Activated T-helper 1 cell treated with anti-CD3 and anti-CD28 coated beads, Interleukin-12 subunit alpha, Interleukin-12 subunit beta, Interleukin-2, Interleukin-4 antibody, amounts not matched to agents 30 ng/mL and 10 ng/mL and 1 ng/mL, durations not matched to agents 14 hours and 24 hours and 36 hours (primary cell): ENCODE data around the gene RRM1. TPM values are rescaled to one million over a fixed set of nuclear protein-coding genes. Genes with fewer than 3 reads are reported as not detected.
"Not testable (repeated sequence)": the region's sequence is repeated elsewhere in the genome, so short reads cannot be mapped to it uniquely, and the experiment has no call there.

Source experiments
- DNase-seq: peaks from one replicate; pipeline ENCODE4 v3.0.0; 2021; ENCODE audit warnings: low spot score
- H3K27ac Mint-ChIP-seq: one replicate; pipeline ENCODE4 v1.8.0; 2021; ENCODE audit warnings: mild to moderate bottlenecking, mixed read lengths
- H3K27me3 Mint-ChIP-seq: one replicate; pipeline ENCODE4 v1.8.0; 2022; ENCODE audit warnings: mild to moderate bottlenecking, moderate library complexity, mixed read lengths; ENCODE audit not compliant: insufficient read depth
- H3K36me3 Mint-ChIP-seq: one replicate; pipeline ENCODE4 v1.8.0; 2021; ENCODE audit warnings: low read depth, mixed read lengths
- H3K4me1 Mint-ChIP-seq: one replicate; pipeline ENCODE4 v1.8.0; 2021; ENCODE audit warnings: low read depth, mixed read lengths
- H3K4me3 Mint-ChIP-seq: one replicate; pipeline ENCODE4 v1.8.0; 2021; ENCODE audit warnings: mild to moderate bottlenecking, moderate library complexity, mixed read lengths
- H3K9me3 Mint-ChIP-seq: one replicate; pipeline ENCODE4 v1.8.0; 2021; ENCODE audit warnings: mixed read lengths
- intact Hi-C: fragments of 100-400 bp; cut with micrococcal nuclease; formaldehyde crosslinking; loops from one replicate; pipeline ENCODE4 v1.15.1; 2024
- total RNA-seq: library from RNA; stranded (reverse); gene quantifications from 2 replicates; pipeline ENCODE4 v1.2.3, GENCODE V29; 2022

The RRM1 gene
- 155 and 173 TPM in 2 replicates for total RNA-seq

- H3K27ac Mint-ChIP-seq: peak within 1 kb of the TSS; percentile 97
- intact Hi-C loops: loop anchor here (1.0 to 5.0 kb wide), 5 partner anchors 239 to 1037 kb away; partner anchors contain the start of genes CARS1, NUP98 and STIM1
- peaks cover 33% of the 10 kb centered on the region for H3K36me3 Mint-ChIP-seq
- DNase-seq: peak; percentile 93
- no peaks in the 10 kb centered on the region for H3K9me3 Mint-ChIP-seq
- H3K4me1 Mint-ChIP-seq: peaks cover 76% of the 10 kb centered on the region
- H3K4me3 Mint-ChIP-seq: peak within 1 kb of the TSS; percentile 96
- H3K27me3 Mint-ChIP-seq: no peaks in the 10 kb centered on the region
Observed at GRCh38 chr11:4094348-4095291, at the start of gene RRM1. RRM1 (plus strand) TSS chr11:4094799; CDS start chr11:4095013, 214 bp downstream.

- no peaks in the 10 kb centered on the region for H3K27me3 Mint-ChIP-seq
- H3K4me1 Mint-ChIP-seq: peaks cover 15% of the 10 kb centered on the region
- DNase-seq: no peak
- intact Hi-C loops: no loop called here
- H3K36me3 Mint-ChIP-seq: peaks cover 11% of the 10 kb centered on the region
- no peak overlapping the region for H3K27ac Mint-ChIP-seq
- H3K9me3 Mint-ChIP-seq: no peaks in the 10 kb centered on the region
- H3K4me3 Mint-ChIP-seq: no peak overlapping the region
Observed at GRCh38 chr11:4044976-4045646, 49.5 kb upstream of the RRM1 start.

GRCh38 chr11:4048340-4048739, 46.3 kb upstream of the RRM1 start:
- no peak for DNase-seq
- Mint-ChIP-seq H3K9me3 (no peaks in the 10 kb centered on the region), H3K4me1 (peaks cover 11% of the 10 kb centered on the region), H3K27me3 (no peaks in the 10 kb centered on the region), H3K27ac (no peak overlapping the region), H3K36me3 (peaks cover 30% of the 10 kb centered on the region), H3K4me3 (no peak overlapping the region)
- intact Hi-C loops: no loop called here

GRCh38 chr11:4049006-4049405, 45.6 kb upstream of the RRM1 start:
- H3K36me3 Mint-ChIP-seq: peaks cover 31% of the 10 kb centered on the region
- no peak for DNase-seq
- H3K9me3 Mint-ChIP-seq: no peaks in the 10 kb centered on the region
- peaks cover 9% of the 10 kb centered on the region for H3K4me1 Mint-ChIP-seq
- no peak overlapping the region for H3K4me3 Mint-ChIP-seq
- H3K27ac Mint-ChIP-seq: no peak overlapping the region
- no peaks in the 10 kb centered on the region for H3K27me3 Mint-ChIP-seq
- intact Hi-C loops: no loop called here

GRCh38 chr11:4050138-4050537, 44.5 kb upstream of the RRM1 start:
- H3K27me3 Mint-ChIP-seq: no peaks in the 10 kb centered on the region
- no peaks in the 10 kb centered on the region for H3K4me1 Mint-ChIP-seq
- no peaks in the 10 kb centered on the region for H3K9me3 Mint-ChIP-seq
- peaks cover 36% of the 10 kb centered on the region for H3K36me3 Mint-ChIP-seq
- DNase-seq: no peak
- no peak overlapping the region for H3K4me3 Mint-ChIP-seq
- no peak overlapping the region for H3K27ac Mint-ChIP-seq
- intact Hi-C loops: no loop called here

GRCh38 chr11:4053200-4053599, 41.4 kb upstream of the RRM1 start:
- H3K4me3 Mint-ChIP-seq, H3K27me3 Mint-ChIP-seq, H3K9me3 Mint-ChIP-seq, intact Hi-C loops, DNase-seq, H3K27ac Mint-ChIP-seq: not testable (repeated sequence)
- Mint-ChIP-seq H3K4me1 (peaks cover 14% of the 10 kb centered on the region), H3K36me3 (peaks cover 53% of the 10 kb centered on the region)

- intact Hi-C loops: loop anchor here (5.0 kb wide), 2 partner anchors 62 to 112 kb away; no protein-coding TSS in a partner anchor
- no peak for DNase-seq
- Mint-ChIP-seq H3K9me3 (no peaks in the 10 kb centered on the region), H3K36me3 (peaks cover 59% of the 10 kb centered on the region), H3K4me1 (peaks cover 20% of the 10 kb centered on the region), H3K4me3 (no peak overlapping the region), H3K27ac (no peak overlapping the region), H3K27me3 (no peaks in the 10 kb centered on the region)
Observed at GRCh38 chr11:4054643-4055042, 40.0 kb upstream of the RRM1 start.

GRCh38 chr11:4059424-4059823, 35.2 kb upstream of the RRM1 start:
- Mint-ChIP-seq H3K9me3 (no peaks in the 10 kb centered on the region), H3K4me3 (no peak overlapping the region), H3K4me1 (peaks cover 27% of the 10 kb centered on the region), H3K27me3 (no peaks in the 10 kb centered on the region), H3K27ac (no peak overlapping the region), H3K36me3 (peaks cover 59% of the 10 kb centered on the region)
- intact Hi-C loops: loop anchor here (5.0 kb wide), 2 partner anchors 67 to 117 kb away; no protein-coding TSS in a partner anchor
- no peak for DNase-seq

- Mint-ChIP-seq H3K9me3 (no peaks in the 10 kb centered on the region), H3K4me1 (peaks cover 36% of the 10 kb centered on the region), H3K36me3 (peaks cover 55% of the 10 kb centered on the region), H3K4me3 (no peak overlapping the region), H3K27ac (no peak overlapping the region), H3K27me3 (no peaks in the 10 kb centered on the region)
- intact Hi-C loops: no loop called here
- no peak for DNase-seq
Observed at GRCh38 chr11:4060182-4060923, 34.2 kb upstream of the RRM1 start.

GRCh38 chr11:4061700-4062099, 32.9 kb upstream of the RRM1 start:
- no peaks in the 10 kb centered on the region for H3K27me3 Mint-ChIP-seq
- no peak for DNase-seq
- H3K27ac Mint-ChIP-seq: no peak overlapping the region
- H3K36me3 Mint-ChIP-seq: peaks cover 52% of the 10 kb centered on the region
- H3K4me3 Mint-ChIP-seq: no peak overlapping the region
- H3K4me1 Mint-ChIP-seq: peaks cover 50% of the 10 kb centered on the region
- H3K9me3 Mint-ChIP-seq: no peaks in the 10 kb centered on the region
- intact Hi-C loops: no loop called here

- Mint-ChIP-seq H3K4me1 (peaks cover 50% of the 10 kb centered on the region), H3K27ac (no peak overlapping the region), H3K36me3 (peaks cover 47% of the 10 kb centered on the region), H3K27me3 (no peaks in the 10 kb centered on the region), H3K9me3 (no peaks in the 10 kb centered on the region), H3K4me3 (no peak overlapping the region)
- DNase-seq: no peak
- intact Hi-C loops: no loop called here
Observed at GRCh38 chr11:4063348-4063747, 31.3 kb upstream of the RRM1 start.

- Mint-ChIP-seq H3K27me3 (no peaks in the 10 kb centered on the region), H3K9me3 (no peaks in the 10 kb centered on the region), H3K36me3 (peaks cover 46% of the 10 kb centered on the region), H3K27ac (no peak overlapping the region), H3K4me1 (peaks cover 58% of the 10 kb centered on the region), H3K4me3 (no peak overlapping the region)
- intact Hi-C loops: no loop called here
- DNase-seq: no peak
Observed at GRCh38 chr11:4064278-4064955, 30.2 kb upstream of the RRM1 start.
